Activated naive CD4-positive, alpha-beta T cell treated with anti-CD3 and anti-CD28 coated beads, Interleukin-2, amount 50 U/mL, for 72 hours (primary cell): ENCODE measurements around the gene DMBT1. TPM values are rescaled to one million over a fixed set of nuclear protein-coding genes. Genes with fewer than 3 reads are reported as not detected.

Source experiments
- ATAC-seq, 2 donors: fragments of 150-1000 bp; cut with Tn5 transposase; 2 replicates each; pipeline ENCODE4 v1.10.0; 2021; ENCODE audit warnings: mild to moderate bottlenecking in 2 of 2, moderate library complexity in 2 of 2
- DNase-seq, 2 donors: peaks; one replicate each; pipeline ENCODE4 v3.0.0; 2021 to 2022; ENCODE audit warnings: low spot score in 2 of 2
- H3K27ac Mint-ChIP-seq, 2 donors: one replicate each; pipeline ENCODE4 v1.8.0; 2022; ENCODE audit warnings: mild to moderate bottlenecking in 2 of 2, mixed read lengths in 2 of 2
- H3K36me3 Mint-ChIP-seq, 2 donors: one replicate each; pipeline ENCODE4 v1.8.0; 2022; ENCODE audit warnings: mixed read lengths in 2 of 2
- H3K9me3 Mint-ChIP-seq, 2 donors: one replicate each; pipeline ENCODE4 v1.8.0; 2022; ENCODE audit warnings: mixed read lengths in 2 of 2
- total RNA-seq, 2 donors: library from RNA; stranded (reverse); gene quantifications; one replicate each; pipeline ENCODE4 v1.2.3, GENCODE V29; 2022

The DMBT1 gene
- total RNA-seq, 2 donors from 2014 or later: not detected

DNA sequence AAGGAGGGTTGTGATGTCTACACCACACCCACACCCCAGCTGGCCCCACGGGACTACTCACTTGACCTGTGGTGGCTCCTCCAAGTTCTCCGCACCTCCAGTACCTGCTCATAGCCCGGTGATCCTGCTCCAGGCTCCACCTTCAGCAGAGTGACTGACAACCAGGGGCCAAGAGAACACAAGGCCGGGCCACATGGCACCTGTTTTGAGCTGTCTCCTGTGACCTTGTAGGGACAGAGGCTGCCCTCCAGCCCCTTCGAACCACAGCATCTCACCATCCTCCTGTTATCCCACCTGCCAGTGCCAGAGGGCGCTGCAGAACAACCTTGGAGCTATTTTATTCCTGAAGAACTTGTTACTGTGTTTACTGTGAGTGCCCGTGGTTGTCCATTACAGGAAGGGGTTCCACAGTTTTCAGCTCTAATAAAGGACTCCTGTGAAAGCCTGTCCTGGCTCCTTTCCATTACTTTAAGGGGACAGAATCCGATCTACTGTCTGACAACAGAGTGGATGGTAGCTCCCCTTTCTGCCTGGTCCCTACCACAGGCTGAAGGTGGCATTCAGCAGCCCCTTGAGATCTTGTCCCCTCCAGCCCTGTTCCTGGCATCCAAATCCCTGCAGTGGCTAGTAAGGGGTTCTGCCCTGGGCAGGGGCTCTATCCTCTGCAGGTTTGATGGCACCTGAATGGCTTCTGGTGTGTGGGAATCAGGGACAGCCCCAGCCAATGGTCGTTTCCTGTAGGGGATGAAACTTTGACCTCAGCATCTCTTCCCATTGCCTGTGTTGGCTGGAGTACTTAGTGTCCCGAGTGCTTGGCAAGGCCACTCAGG is 88.3 kb downstream of the DMBT1 start:
- H3K9me3 Mint-ChIP-seq: peaks cover 0 to 4% of the 10 kb centered on the region in 2 donors
- H3K36me3 Mint-ChIP-seq: no peaks in the 10 kb centered on the region
- ATAC-seq (peak in 1 of 2 donors; percentile 40), DNase-seq (peak; percentile 34 to 51)
- H3K27ac Mint-ChIP-seq: no peak overlapping the region

DNA sequence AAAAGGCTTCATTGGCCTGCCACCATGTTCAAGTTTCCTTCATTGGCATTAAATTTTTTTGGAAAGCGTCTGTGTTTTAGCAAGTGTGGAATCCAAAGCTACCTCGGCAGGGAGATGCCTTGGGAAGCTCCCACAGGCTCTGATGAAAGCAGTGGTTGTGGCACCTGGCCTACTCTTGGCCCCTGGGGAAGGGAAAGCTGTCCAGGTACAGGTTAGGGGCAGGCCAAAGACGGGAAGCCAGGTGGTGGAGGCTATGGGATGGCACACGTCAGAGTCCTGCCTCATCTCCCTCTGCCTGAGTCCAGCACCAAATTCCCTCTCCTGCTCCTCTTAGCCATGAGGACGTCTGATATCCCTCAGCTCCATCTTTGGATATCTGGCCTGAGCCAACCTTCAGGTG is 89.3 kb downstream of the DMBT1 start:
- DNase-seq (peak in 1 of 2 donors; percentile 13), ATAC-seq (no peak)
- Mint-ChIP-seq H3K27ac (no peak overlapping the region), H3K36me3 (no peaks in the 10 kb centered on the region), H3K9me3 (peaks cover 0 to 4% of the 10 kb centered on the region in 2 donors)

DNA sequence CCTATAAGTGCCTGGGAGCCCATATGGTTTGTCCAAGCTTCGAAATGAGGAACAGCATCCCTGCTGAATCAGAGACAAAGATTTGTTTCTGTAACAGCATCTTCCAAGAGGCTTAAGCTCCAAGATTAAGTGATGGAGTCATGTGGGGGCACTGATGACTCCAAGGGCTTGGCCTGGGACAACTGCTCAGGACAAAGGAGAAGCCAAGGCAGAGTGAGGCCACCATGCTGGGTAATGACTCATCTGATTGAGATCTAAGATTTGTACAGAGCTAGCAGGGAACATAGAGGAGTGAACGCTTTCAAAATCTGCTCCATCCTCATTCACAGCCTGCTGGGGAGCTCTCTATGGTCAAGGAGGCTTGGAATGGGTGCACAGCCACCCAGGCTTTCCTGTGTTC is 89.8 kb downstream of the DMBT1 start:
- DNase-seq (no peak), ATAC-seq (no peak)
- no peaks in the 10 kb centered on the region for H3K36me3 Mint-ChIP-seq
- no peak overlapping the region for H3K27ac Mint-ChIP-seq
- H3K9me3 Mint-ChIP-seq: peaks cover 0 to 4% of the 10 kb centered on the region in 2 donors

DNA sequence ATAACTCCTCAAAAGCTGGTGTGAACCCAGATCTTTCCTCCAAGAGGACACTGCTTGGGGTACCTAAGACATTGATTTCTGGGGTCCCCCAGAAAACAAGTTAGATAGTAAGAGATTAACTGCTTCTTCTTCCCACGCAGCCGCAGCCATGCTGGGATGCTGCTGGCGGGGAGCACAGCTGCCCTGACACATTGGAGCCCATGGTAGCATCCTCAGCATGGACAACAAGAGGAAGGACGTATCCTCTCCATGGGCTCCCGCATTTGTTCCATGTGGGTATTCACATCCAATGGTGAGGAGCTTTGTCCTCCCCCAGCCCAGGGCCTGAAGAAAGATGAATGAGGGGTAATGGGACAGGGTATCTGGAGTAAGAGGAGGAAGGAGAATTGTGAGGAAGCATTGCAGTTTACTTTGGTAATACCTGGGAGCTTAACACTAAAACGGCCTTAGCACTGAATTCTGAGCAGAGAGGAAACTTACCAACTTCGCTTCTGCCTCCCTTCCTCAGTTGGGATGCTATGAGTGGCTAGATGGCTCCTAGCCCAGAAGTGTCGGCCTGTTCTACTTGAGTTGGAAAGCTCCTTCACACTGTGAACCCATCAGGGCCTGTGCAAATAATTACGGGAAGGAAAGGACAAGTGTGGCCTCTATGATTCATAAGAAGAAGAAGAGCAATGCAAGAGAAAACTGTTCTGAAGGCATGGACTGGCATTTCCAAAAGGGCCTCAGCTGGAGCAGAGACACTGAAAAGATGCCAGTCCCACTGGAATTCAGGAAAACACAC is 95.2 kb downstream of the DMBT1 start:
- no peaks in the 10 kb centered on the region for H3K36me3 Mint-ChIP-seq
- no peak overlapping the region for H3K27ac Mint-ChIP-seq
- ATAC-seq (no peak), DNase-seq (peak in 1 of 2 donors; percentile 11)
- H3K9me3 Mint-ChIP-seq: peaks cover 0 to 4% of the 10 kb centered on the region in 2 donors

DNA sequence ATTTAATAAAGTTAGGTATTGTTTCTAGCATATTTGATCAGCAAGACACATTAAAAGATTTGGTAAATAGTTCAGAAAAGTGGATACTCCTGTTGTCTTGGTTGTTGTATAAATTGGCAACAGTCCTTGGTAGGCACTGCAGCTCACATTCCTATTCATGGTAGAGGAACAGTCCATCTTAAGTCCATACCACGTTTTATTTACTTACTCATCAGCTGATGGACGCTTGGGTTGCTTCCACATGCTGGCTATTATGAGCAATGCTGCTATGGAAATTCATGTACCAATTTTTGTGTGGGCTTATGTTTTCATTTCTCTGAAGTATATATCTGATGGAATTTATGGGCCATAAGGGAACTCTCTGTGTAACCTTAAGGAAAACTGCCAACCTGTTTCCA is 95.8 kb downstream of the DMBT1 start:
- Mint-ChIP-seq H3K36me3 (no peaks in the 10 kb centered on the region), H3K27ac (no peak overlapping the region), H3K9me3 (peaks cover 0 to 4% of the 10 kb centered on the region in 2 donors)
- ATAC-seq (no peak), DNase-seq (no peak)

DNA sequence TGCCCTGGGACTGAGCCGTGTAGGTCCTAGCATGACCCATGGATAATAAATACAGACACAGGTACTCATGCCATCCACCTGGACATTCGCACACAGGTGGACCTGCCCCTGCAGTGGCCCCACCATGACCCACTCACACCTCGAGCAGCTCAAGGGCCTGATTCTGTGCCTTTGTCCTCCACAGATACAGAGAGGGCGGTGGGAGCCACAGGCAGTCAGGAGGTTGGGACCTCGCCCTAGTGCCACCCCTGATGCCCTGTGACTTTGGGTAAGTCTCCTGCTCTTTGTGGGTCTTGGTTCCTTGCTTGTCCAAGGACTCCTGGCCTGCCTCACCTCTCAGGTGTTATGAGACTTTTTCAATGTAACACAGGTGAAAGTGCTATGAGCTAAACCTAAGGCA is 96.2 kb downstream of the DMBT1 start:
- ATAC-seq (no peak), DNase-seq (peak in 1 of 2 donors; percentile 6)
- H3K9me3 Mint-ChIP-seq: peaks cover 0 to 4% of the 10 kb centered on the region in 2 donors
- H3K36me3 Mint-ChIP-seq: no peaks in the 10 kb centered on the region
- H3K27ac Mint-ChIP-seq: no peak overlapping the region

DNA sequence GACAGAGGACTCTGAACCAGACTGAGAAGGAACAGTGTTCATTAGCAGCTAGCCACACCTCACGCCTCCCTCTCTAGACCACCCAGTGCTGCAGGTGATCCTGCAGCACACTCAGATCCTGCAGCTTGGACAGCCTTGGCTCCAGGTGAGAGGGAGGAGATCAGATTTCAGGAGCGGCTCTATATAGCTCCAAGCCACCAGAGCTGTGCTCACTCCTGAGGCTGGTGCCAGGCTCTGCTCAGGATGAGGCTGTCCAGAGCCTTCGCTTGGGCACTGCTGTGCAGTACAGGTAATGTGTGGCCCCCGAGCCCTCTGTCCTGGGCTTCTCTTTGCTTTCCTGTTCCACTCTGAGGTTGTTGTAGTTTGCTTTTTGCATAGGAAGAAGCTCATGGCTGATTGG is 96.7 kb downstream of the DMBT1 start:
- no peak overlapping the region for H3K27ac Mint-ChIP-seq
- DNase-seq: no peak
- no peak for ATAC-seq
- no peaks in the 10 kb centered on the region for H3K36me3 Mint-ChIP-seq
- H3K9me3 Mint-ChIP-seq: no peaks in the 10 kb centered on the region

DNA sequence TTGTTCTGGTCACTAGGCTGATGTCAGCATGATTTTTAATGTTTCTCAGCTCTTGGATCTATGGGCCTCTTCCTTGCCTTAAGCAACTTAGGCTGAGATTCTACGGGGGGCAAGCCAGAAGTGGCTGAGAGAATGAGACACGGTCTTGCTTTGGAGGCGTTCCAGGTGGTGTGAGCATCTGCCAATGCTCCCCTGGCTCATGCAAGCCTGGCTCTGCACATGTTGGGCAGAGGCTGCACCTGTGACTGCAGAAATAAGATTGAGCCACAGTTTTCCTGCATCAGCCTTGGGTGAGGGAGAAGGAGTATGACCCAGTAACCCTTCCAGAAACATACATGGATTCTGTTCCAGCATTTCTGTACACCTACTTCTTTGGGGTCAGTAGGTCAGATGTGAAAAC is 97.2 kb downstream of the DMBT1 start:
- no peaks in the 10 kb centered on the region for H3K9me3 Mint-ChIP-seq
- ATAC-seq (no peak), DNase-seq (peak in 1 of 2 donors; percentile 4)
- no peaks in the 10 kb centered on the region for H3K36me3 Mint-ChIP-seq
- H3K27ac Mint-ChIP-seq: no peak overlapping the region

DNA sequence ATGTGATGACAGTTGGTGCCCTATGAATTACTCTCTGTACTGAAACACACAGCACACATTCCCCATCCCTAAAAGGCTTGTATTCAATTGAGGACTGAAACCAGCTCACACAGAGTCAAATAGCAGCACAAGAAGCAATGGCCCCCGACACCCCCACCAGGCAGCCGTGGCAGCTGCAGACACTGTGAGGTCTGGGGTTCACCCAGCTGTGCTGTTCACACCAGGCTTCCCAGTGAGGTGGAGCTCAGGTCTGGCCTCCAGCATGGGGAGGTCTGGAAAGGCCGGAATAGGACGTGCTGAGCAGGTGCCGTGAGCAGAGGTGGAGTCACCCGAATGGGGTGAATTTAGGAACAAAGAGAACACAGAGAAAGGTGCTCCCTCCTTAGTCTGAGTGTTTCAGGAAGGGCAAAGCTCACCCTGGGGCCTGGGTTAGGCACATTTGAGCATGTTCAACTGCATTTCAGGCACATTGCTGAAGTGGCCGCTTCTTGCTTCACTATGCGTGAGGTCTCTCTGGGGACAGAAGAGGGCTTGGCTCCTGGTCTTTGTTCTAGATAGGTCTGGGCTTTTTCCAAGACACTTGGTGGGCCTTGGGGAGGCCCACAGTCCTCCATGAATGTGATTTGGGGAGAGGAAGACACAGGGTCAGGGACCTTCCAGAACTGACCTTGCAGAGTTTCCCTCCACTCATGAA is 97.9 kb downstream of the DMBT1 start:
- H3K27ac Mint-ChIP-seq: no peak overlapping the region
- H3K9me3 Mint-ChIP-seq: no peaks in the 10 kb centered on the region

DNA sequence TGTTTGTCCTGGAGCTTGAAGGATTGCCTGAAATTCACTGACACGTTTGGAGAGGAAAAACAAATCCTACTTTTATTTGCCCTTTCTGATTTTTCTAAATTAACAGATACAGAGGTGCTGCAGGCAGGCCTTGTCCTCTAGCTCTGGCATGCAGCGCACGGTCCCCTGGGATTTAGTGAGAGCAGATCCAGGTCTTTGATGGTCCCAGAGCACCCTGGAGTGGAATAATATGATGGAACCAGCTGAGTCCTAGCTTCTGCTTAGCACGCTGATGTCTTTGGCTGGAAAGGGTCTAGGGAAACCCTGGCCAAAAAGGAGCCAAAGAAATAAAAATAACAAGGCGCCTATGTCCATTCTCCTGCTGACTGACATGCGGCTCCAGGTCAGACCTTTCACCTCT is 98.6 kb downstream of the DMBT1 start:
- ATAC-seq: no peak
- Mint-ChIP-seq H3K27ac (no peak overlapping the region), H3K36me3 (no peaks in the 10 kb centered on the region), H3K9me3 (no peaks in the 10 kb centered on the region)
- peak in 1 of 2 donors; percentile 11 for DNase-seq

More for the DNA sequence above, 97.9 kb downstream of the DMBT1 start:
- no peaks in the 10 kb centered on the region for H3K36me3 Mint-ChIP-seq
- DNase-seq (peak in 1 of 2 donors; percentile 21), ATAC-seq (no peak)

DNA sequence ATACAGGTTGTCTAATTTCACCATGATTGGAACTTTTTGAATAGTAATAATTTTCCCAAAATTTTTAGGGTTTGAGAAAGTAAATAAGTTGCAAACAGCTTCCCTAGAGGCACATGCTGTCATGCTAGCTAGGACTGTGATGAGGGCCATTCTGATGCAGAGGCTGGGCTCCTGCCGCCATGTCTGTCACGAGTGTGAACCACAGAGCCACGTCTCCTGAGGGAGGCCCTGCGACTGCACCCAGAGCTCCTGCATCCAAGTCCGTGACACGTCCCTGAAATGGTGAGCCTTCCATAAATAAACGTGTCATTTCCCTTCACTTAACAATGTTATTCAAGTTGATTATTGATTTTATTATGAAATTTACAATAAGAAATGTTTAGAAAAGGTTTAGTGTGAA is 99.1 kb downstream of the DMBT1 start:
- DNase-seq (no peak), ATAC-seq (no peak)
- Mint-ChIP-seq H3K9me3 (no peaks in the 10 kb centered on the region), H3K36me3 (no peaks in the 10 kb centered on the region), H3K27ac (no peak overlapping the region)

DNA sequence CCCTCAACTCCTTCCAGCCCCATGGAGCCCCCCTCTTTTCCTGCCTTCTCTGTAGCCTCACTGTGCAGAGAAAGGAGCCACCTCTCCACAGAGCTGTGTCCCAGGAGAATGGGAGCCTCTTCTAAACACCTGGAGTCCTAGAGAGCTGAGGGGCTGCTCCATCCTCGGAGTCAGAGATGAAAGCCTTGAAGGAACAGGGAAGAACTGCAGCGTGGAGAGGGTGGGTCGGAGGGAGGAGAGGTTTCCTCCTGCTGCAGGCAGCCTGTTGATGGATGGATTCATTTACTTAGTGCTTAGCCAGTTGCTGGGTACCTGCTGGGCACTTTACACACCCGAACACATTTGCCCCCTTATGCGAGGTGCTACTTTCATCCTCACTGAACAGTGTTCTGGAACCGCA is 100.1 kb downstream of the DMBT1 start:
- ATAC-seq: no peak
- Mint-ChIP-seq H3K36me3 (no peaks in the 10 kb centered on the region), H3K27ac (no peak overlapping the region), H3K9me3 (no peaks in the 10 kb centered on the region)
- DNase-seq: peak in 1 of 2 donors; percentile 26

DNA sequence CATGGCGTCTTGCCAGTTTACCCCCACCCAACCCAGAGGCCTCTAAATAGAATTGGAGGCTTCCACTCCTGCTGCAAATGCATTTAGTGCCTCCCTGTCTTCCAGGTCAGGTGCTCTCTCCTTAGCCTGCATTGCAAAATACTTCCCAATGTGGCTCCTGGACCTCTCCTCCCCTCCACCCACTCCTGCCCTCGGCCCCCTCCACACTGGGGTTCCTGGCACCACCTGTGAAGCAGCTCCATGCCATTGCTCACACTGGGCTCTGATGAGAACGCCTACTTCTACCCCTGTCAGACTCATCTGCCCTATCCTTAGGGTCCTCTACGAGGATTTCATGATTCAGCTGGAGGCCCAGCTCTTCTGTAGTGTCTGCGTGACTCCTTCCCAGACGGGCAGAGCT is 101.7 kb downstream of the DMBT1 start:
- H3K36me3 Mint-ChIP-seq: no peaks in the 10 kb centered on the region

DNA sequence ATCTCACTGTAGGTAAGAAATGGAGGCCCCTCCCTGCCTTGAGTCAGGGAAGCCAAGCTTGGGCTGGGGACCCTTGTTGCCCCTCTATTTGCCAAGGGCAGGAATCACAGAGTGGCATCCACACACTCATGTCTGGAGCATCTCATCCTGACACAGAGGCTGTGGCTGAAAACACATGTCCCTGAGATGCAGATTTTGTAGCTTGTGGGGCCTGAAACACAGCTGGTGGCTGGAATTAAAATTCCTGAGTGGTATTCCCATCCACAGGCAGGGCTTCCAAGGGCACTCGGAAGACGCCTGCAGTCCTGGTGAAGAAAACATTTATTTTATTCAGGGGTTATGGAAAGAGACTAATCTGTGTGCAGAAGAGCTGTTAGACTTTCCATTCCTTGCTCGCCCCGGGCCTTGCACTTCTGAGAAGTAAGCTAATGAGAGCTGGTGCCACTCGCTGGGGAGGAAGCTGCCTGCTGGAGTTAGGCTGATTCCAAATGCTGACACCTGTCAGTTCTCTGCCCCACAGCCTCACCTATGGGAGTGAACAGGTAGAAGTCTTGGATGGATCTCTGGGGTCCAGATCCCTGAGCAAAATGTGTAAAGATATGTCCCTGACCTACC is 103.1 kb downstream of the DMBT1 start:
- H3K27ac Mint-ChIP-seq: no peak overlapping the region
- no peak for ATAC-seq
- no peak for DNase-seq
- no peaks in the 10 kb centered on the region for H3K36me3 Mint-ChIP-seq
- H3K9me3 Mint-ChIP-seq: no peaks in the 10 kb centered on the region

More for the DNA sequence above, 101.7 kb downstream of the DMBT1 start:
- H3K9me3 Mint-ChIP-seq: no peaks in the 10 kb centered on the region
- no peak for ATAC-seq
- no peak overlapping the region for H3K27ac Mint-ChIP-seq
- peak in 1 of 2 donors; percentile 14 for DNase-seq

DNA sequence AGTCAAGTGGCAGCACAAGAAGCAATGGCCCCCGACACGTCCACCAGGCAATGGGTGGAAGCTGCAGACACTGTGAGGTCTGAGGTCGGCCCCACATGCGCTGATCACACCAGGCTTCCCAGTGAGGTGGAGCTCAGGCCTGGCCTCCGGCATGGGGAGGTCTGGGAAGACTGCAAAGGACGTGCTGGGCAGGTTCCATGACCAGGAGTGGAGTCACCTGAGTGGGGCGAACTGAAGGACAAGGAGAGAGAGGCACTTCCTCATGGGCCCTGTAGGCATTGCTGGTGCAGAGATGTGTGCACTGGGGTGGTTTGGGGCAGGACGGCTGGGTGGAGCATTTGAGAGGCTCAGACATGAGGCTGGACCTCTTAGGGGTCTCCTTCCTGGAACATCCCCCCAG is 103.9 kb downstream of the DMBT1 start:
- H3K36me3 Mint-ChIP-seq: no peaks in the 10 kb centered on the region
- no peaks in the 10 kb centered on the region for H3K9me3 Mint-ChIP-seq
- no peak overlapping the region for H3K27ac Mint-ChIP-seq
- ATAC-seq (no peak), DNase-seq (no peak)

DNA sequence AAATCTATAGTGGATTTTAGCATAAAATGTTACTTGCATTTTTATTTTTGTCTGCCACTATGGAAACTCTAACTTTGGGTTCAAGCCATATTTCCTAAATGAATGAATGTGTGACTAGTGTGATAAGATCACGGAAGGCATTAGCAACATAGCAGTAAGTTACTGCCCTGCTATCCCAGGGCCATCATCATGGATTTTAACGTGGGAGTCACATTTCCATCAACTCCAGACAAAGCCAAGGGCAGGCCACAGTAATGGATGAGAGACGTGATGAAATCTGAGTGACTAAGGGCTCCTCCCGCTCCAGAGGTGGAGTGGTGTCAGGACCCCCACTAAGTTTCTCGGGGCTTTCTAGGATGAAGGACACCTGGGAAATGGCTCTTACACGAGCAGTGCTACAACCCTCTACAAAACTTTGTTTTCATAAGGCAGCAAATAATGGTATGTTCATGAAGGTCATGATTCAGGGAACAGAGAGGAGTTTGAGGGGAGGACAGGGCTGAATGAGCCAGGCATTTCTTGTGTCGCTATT is 104.8 kb downstream of the DMBT1 start:
- DNase-seq (no peak), ATAC-seq (no peak)
- Mint-ChIP-seq H3K36me3 (no peaks in the 10 kb centered on the region), H3K27ac (no peak overlapping the region), H3K9me3 (no peaks in the 10 kb centered on the region)
